Posterior vena cava (tissue), 2 donors: ENCODE results near the gene GRK6. TPM values are rescaled to one million over a fixed set of nuclear protein-coding genes. Genes with fewer than 3 reads are reported as not detected.
"Not testable (repeated sequence)": the region's sequence is repeated elsewhere in the genome, so short reads cannot be mapped to it uniquely, and the experiment has no call there.

Source experiments
- DNase-seq: peaks from one replicate; pipeline ENCODE4 v3.0.0-alpha.2; 2020; ENCODE audit warnings: low spot score
- intact Hi-C, 2 donors: fragments of 100-400 bp; cut with DNase I; formaldehyde crosslinking; loops; one replicate each; pipeline versions ENCODE4 v1.14.1 to v1.14.2; 2022 to 2023
- total RNA-seq, 2 donors: library from RNA; stranded (reverse); fragmentation: NEBNext Ultra II Directional; extraction: Animal tissue kit (Norgen Biotek cat#: 25700); gene quantifications; one replicate each; pipeline ENCODE4 v1.2.1, GENCODE V29; 2021
- donor health status: DM: yes; HTN: yes; CAD: no.
- donor health status: DM: yes; HTN: yes; CAD: no.

The GRK6 gene
- total RNA-seq, 2 donors from 2014 or later, result 22.9 to 28.2 TPM

- intact Hi-C loops, result not testable (repeated sequence)
These were observed 9.4 kb upstream of the GRK6 start for GRCh38 chr5:177417081-177417480.

GRCh38 chr5:177419046-177419445 is 7.4 kb upstream of the GRK6 start:
- intact Hi-C loops, result no loop called here

More at GRCh38 chr5:177417081-177417480, 9.4 kb upstream of the GRK6 start:
- not testable (repeated sequence) for DNase-seq

GRCh38 chr5:177420472-177420871 is 6.0 kb upstream of the GRK6 start:
- intact Hi-C loops, DNase-seq: not testable (repeated sequence)

More at GRCh38 chr5:177419046-177419445, 7.4 kb upstream of the GRK6 start:
- no peak for DNase-seq

GRCh38 chr5:177421062-177421798 is 5.2 kb upstream of the GRK6 start:
- no peak for DNase-seq

DNA sequence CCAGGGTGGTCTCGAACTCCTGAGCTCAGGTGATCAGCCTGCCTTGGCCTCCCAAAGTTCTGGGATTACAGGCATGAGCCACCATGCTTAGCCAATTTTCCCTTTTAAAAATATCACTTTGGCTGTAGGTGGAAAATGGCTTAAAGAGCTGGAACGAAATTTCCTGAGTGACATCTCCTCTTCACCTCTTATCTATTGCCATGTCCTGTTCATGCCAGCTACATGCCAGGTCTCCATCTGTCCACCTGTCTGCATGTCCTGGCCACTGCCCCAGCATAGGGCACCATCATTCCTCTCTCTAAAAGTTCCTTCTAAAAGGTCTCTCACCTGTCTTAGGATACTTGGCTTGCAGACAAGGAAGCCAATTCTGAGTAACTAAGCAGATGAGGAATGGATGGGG is 2.8 kb upstream of the GRK6 start:
- no peak for DNase-seq
- intact Hi-C loops, result no loop called here

More at GRCh38 chr5:177421062-177421798, 5.2 kb upstream of the GRK6 start:
- intact Hi-C loops, result no loop called here

GRCh38 chr5:177425196-177425800 is 1.2 kb upstream of the GRK6 start:
- DNase-seq, result no peak
- intact Hi-C loops, result no loop called here

GRCh38 chr5:177425801-177426565 is 493 bp upstream of the GRK6 start:
- DNase-seq, result peak; percentile 100
- intact Hi-C loops, result no loop called here

- intact Hi-C loops, result no loop called here
- no peak for DNase-seq
These were observed 841 bp downstream of the GRK6 start for GRCh38 chr5:177427211-177427822.

DNA sequence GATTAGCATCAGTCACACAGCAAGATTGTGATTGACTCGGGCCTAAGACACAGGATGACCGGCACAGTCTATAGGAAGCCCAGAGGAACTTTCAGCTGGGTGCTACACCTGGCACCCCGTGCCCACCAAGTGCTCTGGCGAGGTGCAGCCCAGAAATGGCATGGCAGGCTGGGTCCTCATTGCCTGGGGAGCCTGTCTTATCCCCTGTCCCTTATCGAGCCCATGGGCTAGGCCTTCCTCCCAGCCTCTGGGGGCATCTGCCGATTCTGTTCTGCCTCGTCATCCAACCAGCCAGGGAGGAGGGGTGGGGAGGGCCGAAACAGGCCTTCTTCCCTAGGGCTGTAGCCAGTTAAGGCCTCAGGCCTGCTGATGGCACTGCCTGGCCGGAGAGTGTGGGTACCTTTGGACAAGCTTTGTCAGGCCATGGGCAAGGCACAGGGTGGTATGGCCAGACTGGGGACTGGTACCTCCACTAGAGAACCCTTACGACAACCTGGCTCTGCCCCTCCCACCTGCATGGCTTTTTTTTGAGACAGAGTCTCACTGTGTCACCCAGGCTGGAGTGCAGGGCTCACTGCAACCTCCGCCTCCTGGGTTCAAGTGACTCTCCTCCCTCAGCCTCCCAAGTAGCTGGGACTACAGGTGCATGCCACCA is 1.6 kb downstream of the GRK6 start:
- peak; percentile 82 for DNase-seq
- intact Hi-C loops, result no loop called here

GRCh38 chr5:177428574-177429217 is 2.2 kb downstream of the GRK6 start:
- intact Hi-C loops, result no loop called here
- DNase-seq, result peak; percentile 67

GRCh38 chr5:177429248-177430040 is 3.0 kb downstream of the GRK6 start:
- DNase-seq, result peak; percentile 93
- intact Hi-C loops, result no loop called here

GRCh38 chr5:177430140-177430951 is 3.9 kb downstream of the GRK6 start:
- intact Hi-C loops, result no loop called here
- peak; percentile 71 for DNase-seq

DNA sequence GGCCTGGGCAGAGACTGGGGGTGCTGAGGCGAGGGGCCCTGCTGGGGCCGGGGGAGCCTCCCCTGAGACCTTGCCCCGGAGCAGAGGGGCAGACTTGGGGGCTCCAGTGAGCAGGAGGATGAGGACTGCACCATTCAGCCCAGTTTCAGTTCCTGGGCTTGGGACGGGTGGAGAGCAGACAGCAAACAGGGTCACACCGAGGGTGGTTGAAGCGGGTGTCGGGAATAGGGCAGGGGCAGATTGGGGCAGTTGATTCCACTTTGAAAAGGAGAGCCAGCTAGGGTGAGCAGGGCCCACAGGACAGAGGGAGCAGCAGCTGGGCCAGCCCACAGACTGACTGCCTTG is 4.5 kb downstream of the GRK6 start:
- no peak for DNase-seq
- intact Hi-C loops, result no loop called here

- peak; percentile 86 for DNase-seq
- intact Hi-C loops, result no loop called here
These were observed 5.1 kb downstream of the GRK6 start for GRCh38 chr5:177431317-177432142.

- intact Hi-C loops, result no loop called here
- DNase-seq, result no peak
These were observed 5.8 kb downstream of the GRK6 start for GRCh38 chr5:177432143-177432838.
